PFSK-1 (cell line): ENCODE data around the gene BRSK2.

Experiments
- POLR2AphosphoS5 ChIP-seq: IDR thresholded peaks from 2 replicates; pipeline ENCODE4 v1.6.1; 2012; ENCODE audit warnings: low read depth, mild to moderate bottlenecking, control low read depth, low read length, moderate library complexity
- REST ChIP-seq, 2 experiments: IDR thresholded peaks; 2 replicates each; pipeline versions ENCODE4 v1.6.1 to v1.8.0; 2011 to 2012; ENCODE audit warnings: low read depth in 2 of 2, low read length in 2 of 2, control low read depth in 1 of 2, inconsistent platforms in 1 of 2, mild to moderate bottlenecking in 1 of 2, moderate library complexity in 1 of 2; ENCODE audit not compliant: insufficient read depth in 1 of 2

- TF ChIP-seq POLR2AphosphoS5 (no peak), REST (IDR thresholded peaks at IDR 0.05; ENCODE audit: insufficient read depth in 1 of 2, low read depth in 2 of 2, low read length in 2 of 2) (no peak)
These were observed 59.1 kb downstream of the BRSK2 start for GRCh38 chr11:1448882-1449281.
